K562 treated with DMSO at 1 percent for 12 hours (cell line): ENCODE results near the gene TMEM255A. TPM values are rescaled to one million over a fixed set of nuclear protein-coding genes. Genes with fewer than 3 reads are reported as not detected.

Experiments
- total RNA-seq: library from RNA; unstranded; fragments of 300-600 nt; gene quantifications from 2 replicates; pipeline ENCODE4 v1.2.3, GENCODE V29; 2022; ENCODE audit not compliant: insufficient read depth

Gene TMEM255A
- total RNA-seq: not detected in 2 replicates

GRCh38 chrX:120310861-120311726, at the start of gene TMEM255A:
Gene TMEM255A (minus strand): TSS chrX:120311461. CDS start chrX:120311309, 152 bp downstream.

GRCh38 chrX:120250522-120251271, 60.6 kb downstream of the TMEM255A start, which contains the start of gene ZBTB33:
Gene ZBTB33 (plus strand): TSS chrX:120250812. CDS start chrX:120253416, 2,604 bp downstream.

Other genes with a start within 250 kb of the TMEM255A start
- gene RHOXF2B, start 233.8 kb downstream of the TMEM255A start, total RNA-seq: 4.2 and 5.4 TPM in 2 replicates
- gene RHOXF1, start 195.5 kb downstream of the TMEM255A start, total RNA-seq: not detected in 2 replicates
- 93.9 and 96.4 TPM in 2 replicates for gene RHOXF2, start 152.8 kb downstream of the TMEM255A start, total RNA-seq
- 3.3 and 16.4 TPM in 2 replicates for gene ZBTB33, start 60.6 kb downstream of the TMEM255A start, total RNA-seq
- not detected in 2 replicates for gene ATP1B4, start 50.6 kb upstream of the TMEM255A start, total RNA-seq
- gene LAMP2, start 157.8 kb upstream of the TMEM255A start, total RNA-seq: 33.4 and 103 TPM in 2 replicates
- gene CUL4B, start 249.5 kb upstream of the TMEM255A start, total RNA-seq: 10.9 and 33.8 TPM in 2 replicates